RWPE2 (cell line): ENCODE measurements around the gene ZC3HAV1.
"Not testable (repeated sequence)": the region's sequence is repeated elsewhere in the genome, so short reads cannot be mapped to it uniquely, and the experiment has no call there.

Experiments used
- ATAC-seq: fragments of 200-7000 bp; cut with Tn5 transposase; 3 replicates; pipeline ENCODE4 v1.9.1; 2021; ENCODE audit warnings: low read depth
- DNase-seq: peaks from one replicate; pipeline ENCODE4 v3.0.0-alpha.2; 2020; ENCODE audit warnings: low spot score
- H3K27ac ChIP-seq: fragments of 450-650 bp; 2 replicates; pipeline ENCODE4 v1.5.1; 2017; ENCODE audit warnings: mild to moderate bottlenecking; ENCODE audit not compliant: poor library complexity, severe bottlenecking
- H3K27me3 ChIP-seq: fragments of 250-450 bp; sonication (Bioruptor Pico); 2 replicates; pipeline ENCODE4 v1.5.1; 2021; ENCODE audit warnings: mild to moderate bottlenecking, moderate library complexity; ENCODE audit not compliant: insufficient read depth, poor library complexity, severe bottlenecking
- H3K36me3 ChIP-seq: fragments of 250-450 bp; sonication (Bioruptor Pico); 2 replicates; pipeline ENCODE4 v1.5.1; 2020; ENCODE audit warnings: low read depth, mild to moderate bottlenecking, moderate library complexity
- H3K4me1 ChIP-seq: fragments of 250-450 bp; sonication (Bioruptor Pico); 2 replicates; pipeline ENCODE4 v1.5.1; 2021; ENCODE audit warnings: mild to moderate bottlenecking, moderate library complexity; ENCODE audit not compliant: insufficient read depth, poor library complexity, severe bottlenecking
- H3K4me3 ChIP-seq: fragments of 250-450 bp; sonication (Bioruptor Pico); 2 replicates; pipeline ENCODE4 v1.5.1; 2021; ENCODE audit warnings: mild to moderate bottlenecking, moderate library complexity; ENCODE audit not compliant: severe bottlenecking
- H3K9me3 ChIP-seq: fragments of 250-450 bp; sonication (Bioruptor Pico); 2 replicates; pipeline ENCODE4 v1.5.1; 2021; ENCODE audit warnings: mild to moderate bottlenecking, moderate library complexity; ENCODE audit not compliant: severe bottlenecking
- TF ChIP-seq, protein P1 (sequence below): fragments of 450-650 bp; IDR thresholded peaks from one replicate; pipeline ENCODE4 v1.5.1; 2017; ENCODE audit warnings: mild to moderate bottlenecking, moderate library complexity; ENCODE audit not compliant: poor library complexity, severe bottlenecking

ZC3HAV1 gene

DNA sequence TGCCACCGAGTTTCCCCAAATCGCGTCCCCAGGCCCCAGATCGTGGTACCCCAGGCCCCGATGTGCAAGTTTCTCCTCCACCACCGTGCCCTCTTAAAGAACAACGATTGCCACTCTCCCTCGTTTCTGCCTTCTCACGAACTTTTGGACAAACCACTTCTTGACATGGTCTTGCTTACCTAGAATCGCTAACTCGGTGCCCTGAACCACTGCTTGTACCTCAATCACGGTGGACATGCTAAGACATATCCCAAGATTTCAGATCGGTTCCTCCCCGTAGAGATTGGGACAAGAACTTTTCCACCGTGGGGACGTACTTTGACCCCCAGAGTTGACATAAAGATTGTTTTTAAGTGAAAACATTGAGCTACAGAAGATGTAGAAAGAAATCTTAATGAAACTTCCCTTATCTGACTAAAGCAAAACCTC lies 477 bp upstream of the ZC3HAV1 start:
- peak overlapping the region; percentile 78 for H3K27ac ChIP-seq

DNA sequence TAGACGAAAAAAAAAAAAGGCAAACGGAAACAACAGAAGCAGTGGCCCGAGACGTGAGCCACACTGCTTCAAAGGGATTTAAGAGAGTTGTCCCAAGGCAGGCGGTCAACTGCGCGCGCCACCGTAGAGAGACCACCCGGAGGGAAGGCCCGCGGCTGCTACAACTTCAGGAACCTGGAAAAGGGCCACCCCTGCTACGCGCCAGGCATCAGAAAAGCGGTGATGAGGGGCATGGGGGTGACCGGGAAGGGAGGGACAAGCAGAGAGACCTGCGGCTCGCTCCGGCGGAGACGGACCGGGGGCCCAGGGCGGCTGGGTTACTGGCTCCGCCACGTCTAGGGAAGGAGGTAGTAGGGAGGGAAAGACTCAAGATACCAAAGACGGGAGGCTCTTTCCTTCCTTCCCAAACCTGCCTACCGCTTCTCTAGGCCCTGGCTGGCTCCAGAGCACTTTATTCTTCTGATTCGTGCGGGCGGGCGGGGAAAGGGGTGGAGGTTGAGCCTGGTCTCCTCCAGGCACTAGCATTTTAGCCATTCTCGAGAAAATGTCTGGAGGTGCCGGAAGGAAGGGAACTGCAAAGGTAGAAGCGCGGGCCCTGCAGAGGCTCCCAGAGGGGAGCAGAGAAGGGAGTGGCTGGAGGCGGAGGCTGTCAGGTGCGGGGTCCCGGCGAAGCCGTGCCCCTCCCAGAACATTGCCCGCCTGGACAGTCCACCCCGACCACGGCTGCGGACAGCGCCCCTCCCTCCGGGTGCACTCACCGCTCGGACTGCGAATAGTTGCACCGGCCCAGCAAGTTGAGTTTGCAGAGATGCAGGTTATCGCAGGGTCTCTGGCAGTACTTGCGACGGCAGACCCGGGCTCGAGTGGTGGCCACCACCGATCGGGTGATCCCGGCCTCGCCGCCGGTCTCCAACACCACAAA lies 993 bp downstream of the ZC3HAV1 start:
- Histone ChIP-seq H3K36me3 (peaks cover 22% of the 10 kb centered on the region), H3K27ac (peak overlapping the region; percentile 78), H3K27me3 (no peaks in the 10 kb centered on the region), H3K9me3 (no peaks in the 10 kb centered on the region), H3K4me3 (peak overlapping the region; percentile 77), H3K4me1 (peaks cover 22% of the 10 kb centered on the region)
- DNase-seq: peak; percentile 65
- ATAC-seq: peak; percentile 40
- TF ChIP-seq, protein P1, sequence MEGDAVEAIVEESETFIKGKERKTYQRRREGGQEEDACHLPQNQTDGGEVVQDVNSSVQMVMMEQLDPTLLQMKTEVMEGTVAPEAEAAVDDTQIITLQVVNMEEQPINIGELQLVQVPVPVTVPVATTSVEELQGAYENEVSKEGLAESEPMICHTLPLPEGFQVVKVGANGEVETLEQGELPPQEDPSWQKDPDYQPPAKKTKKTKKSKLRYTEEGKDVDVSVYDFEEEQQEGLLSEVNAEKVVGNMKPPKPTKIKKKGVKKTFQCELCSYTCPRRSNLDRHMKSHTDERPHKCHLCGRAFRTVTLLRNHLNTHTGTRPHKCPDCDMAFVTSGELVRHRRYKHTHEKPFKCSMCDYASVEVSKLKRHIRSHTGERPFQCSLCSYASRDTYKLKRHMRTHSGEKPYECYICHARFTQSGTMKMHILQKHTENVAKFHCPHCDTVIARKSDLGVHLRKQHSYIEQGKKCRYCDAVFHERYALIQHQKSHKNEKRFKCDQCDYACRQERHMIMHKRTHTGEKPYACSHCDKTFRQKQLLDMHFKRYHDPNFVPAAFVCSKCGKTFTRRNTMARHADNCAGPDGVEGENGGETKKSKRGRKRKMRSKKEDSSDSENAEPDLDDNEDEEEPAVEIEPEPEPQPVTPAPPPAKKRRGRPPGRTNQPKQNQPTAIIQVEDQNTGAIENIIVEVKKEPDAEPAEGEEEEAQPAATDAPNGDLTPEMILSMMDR: no peak

More for the DNA sequence above, 477 bp upstream of the ZC3HAV1 start:
- Histone ChIP-seq H3K4me1 (peaks cover 22% of the 10 kb centered on the region), H3K4me3 (peak overlapping the region; percentile 77), H3K36me3 (peaks cover 14% of the 10 kb centered on the region), H3K9me3 (no peaks in the 10 kb centered on the region), H3K27me3 (no peaks in the 10 kb centered on the region)
- TF ChIP-seq, protein P1: no peak
- ATAC-seq (no peak), DNase-seq (no peak)

DNA sequence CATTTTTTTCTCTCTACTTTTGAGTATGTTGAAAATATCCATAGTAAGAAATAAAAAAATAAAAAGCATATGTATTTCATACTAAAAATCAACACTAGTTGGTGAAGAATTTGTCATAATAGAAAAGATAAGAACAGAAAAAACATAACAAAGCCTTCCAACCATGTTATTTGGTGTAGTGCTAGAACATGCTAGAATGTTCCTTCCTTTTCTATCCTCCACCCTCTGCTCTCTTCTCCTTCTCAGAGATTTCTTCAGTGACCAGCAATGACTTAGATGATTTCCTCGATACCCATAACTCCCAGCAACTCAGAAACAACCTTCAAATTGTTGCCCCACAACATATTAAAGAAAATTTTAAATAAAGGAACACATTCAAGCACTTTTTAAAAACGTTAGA lies 2.6 kb downstream of the ZC3HAV1 start:
- Histone ChIP-seq H3K4me3 (peak overlapping the region; percentile 77), H3K4me1 (peaks cover 22% of the 10 kb centered on the region), H3K36me3 (peaks cover 23% of the 10 kb centered on the region), H3K27me3 (no peaks in the 10 kb centered on the region), H3K9me3 (no peaks in the 10 kb centered on the region), H3K27ac (no peak overlapping the region)
- no peak for DNase-seq
- TF ChIP-seq, protein P1: no peak
- ATAC-seq: no peak

DNA sequence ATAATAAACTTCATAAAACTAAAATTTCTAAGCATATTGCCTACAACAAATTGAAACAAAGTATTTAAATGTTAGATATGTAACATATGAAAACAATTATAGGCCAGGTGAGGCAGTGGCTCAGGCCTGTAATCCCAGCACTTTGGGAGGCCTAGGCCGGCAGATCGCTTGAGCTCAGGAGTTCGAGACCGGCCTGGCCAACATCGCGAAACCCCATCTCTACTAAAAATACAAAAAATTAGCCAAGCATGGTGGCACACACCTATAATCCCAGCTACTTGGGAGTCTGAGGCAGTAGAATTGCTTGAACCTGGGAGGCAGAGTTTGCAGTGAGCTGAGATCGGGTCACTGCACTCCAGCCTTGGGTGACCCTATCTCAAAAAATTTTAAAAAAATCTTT lies 3.3 kb downstream of the ZC3HAV1 start:
- Histone ChIP-seq H3K4me1 (peaks cover 22% of the 10 kb centered on the region), H3K4me3 (peak overlapping the region; percentile 3), H3K36me3 (peaks cover 23% of the 10 kb centered on the region)
- not testable (repeated sequence) for H3K27me3 ChIP-seq, H3K27ac ChIP-seq, H3K9me3 ChIP-seq, DNase-seq, ATAC-seq

DNA sequence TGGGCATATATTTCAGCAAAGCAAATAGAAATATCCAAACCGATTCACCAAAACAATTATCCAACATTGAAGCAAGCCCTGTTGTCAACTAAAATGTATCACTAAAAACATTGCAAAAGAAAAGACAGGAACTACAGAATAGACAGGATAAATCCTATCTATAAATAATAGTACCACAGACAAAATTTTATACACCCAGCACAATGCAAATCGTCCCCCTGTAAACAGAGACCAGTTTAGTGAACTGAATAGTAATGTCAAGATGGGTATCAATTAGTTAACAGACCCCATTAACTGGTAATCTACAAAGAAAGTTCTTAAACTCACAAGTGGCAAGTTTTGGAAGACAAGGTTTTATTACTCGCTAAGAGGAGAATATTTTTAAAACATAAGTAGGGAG lies 4.0 kb downstream of the ZC3HAV1 start:
- peaks cover 22% of the 10 kb centered on the region for H3K4me1 ChIP-seq
- TF ChIP-seq, protein P1: no peak
- H3K9me3 ChIP-seq: no peaks in the 10 kb centered on the region
- DNase-seq (no peak), ATAC-seq (no peak)
- H3K27ac ChIP-seq: no peak overlapping the region
- peaks cover 23% of the 10 kb centered on the region for H3K36me3 ChIP-seq
- no peak overlapping the region for H3K4me3 ChIP-seq
- H3K27me3 ChIP-seq: no peaks in the 10 kb centered on the region
